Effector memory CD8-positive, alpha-beta T cell (primary cell): ENCODE measurements around the gene C3orf20.
A peak's percentile ranks its signal among the peaks of the same experiment; 100 is the strongest.
"Not testable (repeated sequence)": the region's sequence is repeated elsewhere in the genome, so short reads cannot be mapped to it uniquely, and the experiment has no call there.

Source experiments
- ATAC-seq: fragments of 150-1000 bp; cut with Tn5 transposase; replicated peaks from 2 replicates; pipeline ENCODE4 v1.10.0; 2021; ENCODE audit warnings: mild to moderate bottlenecking, moderate library complexity
- DNase-seq, 3 experiments: peaks; one replicate each; pipeline ENCODE4 v3.0.0; 2021
- H3K27ac Mint-ChIP-seq, 2 donors: one replicate each; pipeline ENCODE4 v1.8.0; 2022; ENCODE audit warnings: mild to moderate bottlenecking in 2 of 2, mixed read lengths in 2 of 2, moderate library complexity in 2 of 2
- H3K27me3 Mint-ChIP-seq, 2 donors: one replicate each; pipeline ENCODE4 v1.8.0; 2022; ENCODE audit warnings: mixed read lengths in 2 of 2
- H3K36me3 Mint-ChIP-seq: one replicate; pipeline ENCODE4 v1.8.0; 2022; ENCODE audit warnings: mild to moderate bottlenecking, moderate library complexity, mixed read lengths; ENCODE audit not compliant: insufficient read depth
- H3K4me1 Mint-ChIP-seq, 2 donors: one replicate each; pipeline ENCODE4 v1.8.0; 2022; ENCODE audit warnings: low read depth in 2 of 2, mixed read lengths in 2 of 2
- H3K4me3 Mint-ChIP-seq, 2 donors: one replicate each; pipeline ENCODE4 v1.8.0; 2022; ENCODE audit warnings: mild to moderate bottlenecking in 2 of 2, mixed read lengths in 2 of 2, moderate library complexity in 2 of 2
- H3K9me3 Mint-ChIP-seq, 2 donors: one replicate each; pipeline ENCODE4 v1.8.0; 2022; ENCODE audit warnings: mixed read lengths in 2 of 2

C3orf20 gene

GRCh38 chr3:14725564-14726440, 50.9 kb downstream of the C3orf20 start:
- Mint-ChIP-seq H3K27me3 (no peaks in the 10 kb centered on the region), H3K9me3 (no peaks in the 10 kb centered on the region), H3K4me1 (no peaks in the 10 kb centered on the region), H3K27ac (no peak overlapping the region), H3K4me3 (no peak overlapping the region), H3K36me3 (no peaks in the 10 kb centered on the region)
- DNase-seq (no peak), ATAC-seq (no peak)

GRCh38 chr3:14726441-14726780, 51.5 kb downstream of the C3orf20 start:
- DNase-seq (no peak), ATAC-seq (no peak)
- Mint-ChIP-seq H3K4me3 (no peak overlapping the region), H3K27me3 (no peaks in the 10 kb centered on the region), H3K9me3 (no peaks in the 10 kb centered on the region), H3K4me1 (no peaks in the 10 kb centered on the region), H3K36me3 (no peaks in the 10 kb centered on the region), H3K27ac (no peak overlapping the region)

- Mint-ChIP-seq H3K9me3 (no peaks in the 10 kb centered on the region), H3K27me3 (no peaks in the 10 kb centered on the region), H3K36me3 (no peaks in the 10 kb centered on the region), H3K4me3 (no peak overlapping the region), H3K27ac (no peak overlapping the region), H3K4me1 (no peaks in the 10 kb centered on the region)
- no peak for ATAC-seq
- no peak for DNase-seq
These were observed 53.2 kb downstream of the C3orf20 start for GRCh38 chr3:14728113-14728512.

GRCh38 chr3:14730703-14731382, 55.9 kb downstream of the C3orf20 start:
- Mint-ChIP-seq H3K27me3 (no peaks in the 10 kb centered on the region), H3K36me3 (no peaks in the 10 kb centered on the region), H3K9me3 (no peaks in the 10 kb centered on the region), H3K4me1 (no peaks in the 10 kb centered on the region), H3K4me3 (no peak overlapping the region), H3K27ac (no peak overlapping the region)
- ATAC-seq (no peak), DNase-seq (no peak)

- Mint-ChIP-seq H3K4me1 (no peaks in the 10 kb centered on the region), H3K4me3 (no peak overlapping the region), H3K9me3 (peaks cover 0 to 1% of the 10 kb centered on the region in 2 donors), H3K27ac (no peak overlapping the region), H3K27me3 (peaks cover 53 to 61% of the 10 kb centered on the region in 2 donors), H3K36me3 (no peaks in the 10 kb centered on the region)
- no peak for ATAC-seq
- DNase-seq, result no peak
These were observed 66.0 kb downstream of the C3orf20 start for GRCh38 chr3:14740983-14741382.

- Mint-ChIP-seq H3K27me3 (peaks cover 55 to 65% of the 10 kb centered on the region in 2 donors), H3K9me3 (peaks cover 0 to 1% of the 10 kb centered on the region in 2 donors), H3K27ac (no peak overlapping the region), H3K4me3 (no peak overlapping the region), H3K4me1 (no peaks in the 10 kb centered on the region), H3K36me3 (no peaks in the 10 kb centered on the region)
- ATAC-seq, result no peak
- DNase-seq, result no peak
These were observed 66.6 kb downstream of the C3orf20 start for GRCh38 chr3:14741510-14741909.

- ATAC-seq, result no peak
- H3K27me3 Mint-ChIP-seq, result peaks cover 54 to 74% of the 10 kb centered on the region in 2 donors
- H3K4me3 Mint-ChIP-seq, result no peak overlapping the region
- H3K36me3 Mint-ChIP-seq, result no peaks in the 10 kb centered on the region
- H3K9me3 Mint-ChIP-seq, result peaks cover 0 to 1% of the 10 kb centered on the region in 2 donors
- DNase-seq, result no peak
- no peak overlapping the region for H3K27ac Mint-ChIP-seq
- H3K4me1 Mint-ChIP-seq, result no peaks in the 10 kb centered on the region
These were observed 69.6 kb downstream of the C3orf20 start for GRCh38 chr3:14744556-14744955.

- Mint-ChIP-seq H3K27ac (peak overlapping the region in 1 of 2 donors; percentile 24), H3K9me3 (peaks cover 2 to 13% of the 10 kb centered on the region in 2 donors), H3K4me1 (no peaks in the 10 kb centered on the region), H3K27me3 (peaks cover 29 to 53% of the 10 kb centered on the region in 2 donors), H3K4me3 (no peak overlapping the region), H3K36me3 (no peaks in the 10 kb centered on the region)
- ATAC-seq (no peak), DNase-seq (no peak)
These were observed 75.7 kb downstream of the C3orf20 start for GRCh38 chr3:14750650-14751049.

- peaks cover 24 to 44% of the 10 kb centered on the region in 2 donors for H3K27me3 Mint-ChIP-seq
- H3K9me3 Mint-ChIP-seq, result peaks cover 2 to 13% of the 10 kb centered on the region in 2 donors
- H3K27ac Mint-ChIP-seq, DNase-seq, ATAC-seq, H3K4me3 Mint-ChIP-seq, H3K4me1 Mint-ChIP-seq, H3K36me3 Mint-ChIP-seq: not testable (repeated sequence)
These were observed 78.0 kb downstream of the C3orf20 start for GRCh38 chr3:14752979-14753378.

GRCh38 chr3:14757153-14757700, 82.3 kb downstream of the C3orf20 start:
- Mint-ChIP-seq H3K36me3 (no peaks in the 10 kb centered on the region), H3K27ac (no peak overlapping the region), H3K9me3 (no peaks in the 10 kb centered on the region), H3K4me3 (no peak overlapping the region), H3K4me1 (peaks cover 0 to 3% of the 10 kb centered on the region in 2 donors), H3K27me3 (peaks cover 9 to 38% of the 10 kb centered on the region in 2 donors)
- DNase-seq, result no peak
- ATAC-seq, result no peak

- H3K9me3 Mint-ChIP-seq, result no peaks in the 10 kb centered on the region
- peaks cover 14 to 48% of the 10 kb centered on the region in 2 donors for H3K27me3 Mint-ChIP-seq
- H3K4me1 Mint-ChIP-seq, result peaks cover 0 to 3% of the 10 kb centered on the region in 2 donors
- DNase-seq (no peak), ATAC-seq (no peak)
- no peak overlapping the region for H3K27ac Mint-ChIP-seq
- no peaks in the 10 kb centered on the region for H3K36me3 Mint-ChIP-seq
- no peak overlapping the region for H3K4me3 Mint-ChIP-seq
These were observed 83.4 kb downstream of the C3orf20 start for GRCh38 chr3:14758297-14758696.

- ATAC-seq (no peak), DNase-seq (no peak)
- Mint-ChIP-seq H3K36me3 (no peaks in the 10 kb centered on the region), H3K4me3 (no peak overlapping the region), H3K4me1 (peaks cover 0 to 3% of the 10 kb centered on the region in 2 donors), H3K27ac (no peak overlapping the region), H3K27me3 (peaks cover 18 to 52% of the 10 kb centered on the region in 2 donors), H3K9me3 (no peaks in the 10 kb centered on the region)
These were observed 84.0 kb downstream of the C3orf20 start for GRCh38 chr3:14758959-14759358.

- no peak for ATAC-seq
- no peak for DNase-seq
- H3K4me1 Mint-ChIP-seq, result peaks cover 0 to 3% of the 10 kb centered on the region in 2 donors
- no peak overlapping the region for H3K4me3 Mint-ChIP-seq
- no peaks in the 10 kb centered on the region for H3K36me3 Mint-ChIP-seq
- no peaks in the 10 kb centered on the region for H3K9me3 Mint-ChIP-seq
- H3K27me3 Mint-ChIP-seq, result peaks cover 20 to 57% of the 10 kb centered on the region in 2 donors
- no peak overlapping the region for H3K27ac Mint-ChIP-seq
These were observed 85.2 kb downstream of the C3orf20 start for GRCh38 chr3:14760185-14760584.
